Stimulated activated naive CD8-positive, alpha-beta T cell treated with anti-CD3 and anti-CD28 coated beads, Interleukin-15, Interleukin-2, amounts not matched to agents 100 ng/mL and 50 ng/mL, for 24 hours (primary cell): Measurements from ENCODE around the gene MRPS34.
A peak's percentile ranks its signal among the peaks of the same experiment; 100 is the strongest.

Experiments
- H3K27ac Mint-ChIP-seq: one replicate; pipeline ENCODE4 v1.8.0; 2021; ENCODE audit warnings: mild to moderate bottlenecking, mixed read lengths
- H3K27me3 Mint-ChIP-seq: one replicate; pipeline ENCODE4 v1.8.0; 2021; ENCODE audit warnings: mixed read lengths
- H3K36me3 Mint-ChIP-seq: one replicate; pipeline ENCODE4 v1.8.0; 2021; ENCODE audit warnings: low read depth, mixed read lengths
- H3K4me1 Mint-ChIP-seq: one replicate; pipeline ENCODE4 v1.8.0; 2021; ENCODE audit warnings: low read depth, mixed read lengths
- H3K4me3 Mint-ChIP-seq: one replicate; pipeline ENCODE4 v1.8.0; 2021; ENCODE audit warnings: mild to moderate bottlenecking, mixed read lengths
- H3K9me3 Mint-ChIP-seq: one replicate; pipeline ENCODE4 v1.8.0; 2021; ENCODE audit warnings: mixed read lengths

Gene MRPS34

GRCh38 chr16:1790261-1790610 is 17.3 kb upstream of the MRPS34 start:
- Mint-ChIP-seq H3K4me3 (no peak overlapping the region), H3K27me3 (no peaks in the 10 kb centered on the region), H3K4me1 (peaks cover 2% of the 10 kb centered on the region), H3K27ac (no peak overlapping the region), H3K9me3 (no peaks in the 10 kb centered on the region), H3K36me3 (peaks cover 5% of the 10 kb centered on the region)

GRCh38 chr16:1789643-1790045 is 16.7 kb upstream of the MRPS34 start:
- Mint-ChIP-seq H3K27me3 (no peaks in the 10 kb centered on the region), H3K27ac (no peak overlapping the region), H3K4me1 (peaks cover 6% of the 10 kb centered on the region), H3K9me3 (no peaks in the 10 kb centered on the region), H3K4me3 (no peak overlapping the region), H3K36me3 (peaks cover 5% of the 10 kb centered on the region)

DNA sequence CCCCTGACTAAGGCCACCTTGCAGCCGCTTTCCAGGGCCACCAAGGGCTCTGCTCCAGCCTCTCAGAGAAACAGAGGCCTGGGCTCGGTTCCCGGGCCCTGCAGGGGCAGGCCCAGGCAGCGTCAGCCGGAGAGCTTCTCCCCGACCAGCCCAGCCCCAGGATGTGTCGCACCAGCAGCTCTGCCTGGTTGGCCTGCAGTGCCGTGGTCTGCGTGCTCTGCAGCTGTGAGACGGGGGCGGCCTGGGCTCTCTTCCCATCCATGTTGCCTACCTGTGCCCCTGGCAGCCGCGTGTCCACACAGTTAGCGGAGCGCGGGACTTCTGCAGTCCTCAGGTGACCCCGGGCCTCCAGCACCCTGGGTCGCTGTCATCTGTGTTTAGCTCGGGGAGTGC is 15.8 kb upstream of the MRPS34 start:
- no peak overlapping the region for H3K27ac Mint-ChIP-seq
- no peaks in the 10 kb centered on the region for H3K9me3 Mint-ChIP-seq
- H3K27me3 Mint-ChIP-seq: no peaks in the 10 kb centered on the region
- H3K36me3 Mint-ChIP-seq: peaks cover 5% of the 10 kb centered on the region
- no peak overlapping the region for H3K4me3 Mint-ChIP-seq
- H3K4me1 Mint-ChIP-seq: peaks cover 11% of the 10 kb centered on the region

DNA sequence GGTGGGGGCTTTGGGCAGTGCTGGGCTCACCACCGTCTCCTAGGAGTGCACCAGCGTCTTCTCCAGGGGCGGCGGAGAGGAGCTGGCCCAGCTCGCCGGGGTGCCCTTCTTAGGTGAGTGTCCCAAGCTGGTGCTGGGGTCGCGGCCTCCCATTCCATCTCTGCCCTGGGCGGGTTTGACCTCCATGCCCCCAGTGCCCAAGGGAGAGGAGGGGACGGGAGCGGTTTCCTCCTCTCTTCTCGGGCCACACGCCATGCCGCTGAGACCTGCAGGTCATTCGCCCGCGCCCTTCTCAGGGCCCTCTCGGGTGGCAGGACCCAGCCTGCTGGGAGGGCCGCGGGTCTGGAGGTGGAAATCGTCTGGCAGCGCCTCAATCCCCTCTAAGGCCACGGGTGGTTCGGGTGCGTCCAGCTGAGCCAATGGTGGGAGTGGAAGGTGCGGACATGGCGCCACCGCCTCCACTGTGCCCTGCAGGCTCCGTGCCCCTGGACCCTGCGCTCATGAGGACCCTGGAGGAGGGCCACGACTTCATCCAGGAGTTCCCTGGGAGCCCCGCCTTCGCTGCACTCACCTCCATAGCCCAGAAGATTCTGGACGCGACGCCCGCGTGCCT is 15.3 kb upstream of the MRPS34 start:
- H3K4me1 Mint-ChIP-seq: peaks cover 14% of the 10 kb centered on the region
- H3K27ac Mint-ChIP-seq: no peak overlapping the region
- no peaks in the 10 kb centered on the region for H3K9me3 Mint-ChIP-seq
- H3K36me3 Mint-ChIP-seq: peaks cover 5% of the 10 kb centered on the region
- H3K4me3 Mint-ChIP-seq: no peak overlapping the region
- H3K27me3 Mint-ChIP-seq: no peaks in the 10 kb centered on the region

- Mint-ChIP-seq H3K36me3 (peaks cover 5% of the 10 kb centered on the region), H3K4me3 (no peak overlapping the region), H3K27ac (no peak overlapping the region), H3K27me3 (no peaks in the 10 kb centered on the region), H3K4me1 (peaks cover 15% of the 10 kb centered on the region), H3K9me3 (no peaks in the 10 kb centered on the region)
Observed at GRCh38 chr16:1787322-1788094, 14.6 kb upstream of the MRPS34 start.

DNA sequence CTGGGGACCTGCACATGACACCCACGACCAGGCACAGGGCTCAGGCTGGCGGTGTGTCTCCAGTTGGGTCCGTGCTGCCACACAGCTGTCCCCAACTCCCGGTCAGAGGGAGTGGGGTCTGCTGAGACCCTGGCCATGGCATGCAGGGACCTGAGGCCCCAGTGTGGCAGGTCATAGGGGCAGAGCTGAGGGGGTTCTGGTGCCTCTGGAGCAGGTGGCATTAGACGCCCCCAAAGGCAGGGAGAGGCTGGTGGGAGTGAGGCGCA is 14.1 kb upstream of the MRPS34 start:
- H3K4me3 Mint-ChIP-seq: no peak overlapping the region
- H3K36me3 Mint-ChIP-seq: peaks cover 5% of the 10 kb centered on the region
- no peaks in the 10 kb centered on the region for H3K9me3 Mint-ChIP-seq

GRCh38 chr16:1786242-1787055 is 13.5 kb upstream of the MRPS34 start:
- H3K4me3 Mint-ChIP-seq: no peak overlapping the region
- H3K9me3 Mint-ChIP-seq: no peaks in the 10 kb centered on the region
- peaks cover 20% of the 10 kb centered on the region for H3K4me1 Mint-ChIP-seq
- H3K27ac Mint-ChIP-seq: no peak overlapping the region
- H3K36me3 Mint-ChIP-seq: peaks cover 5% of the 10 kb centered on the region
- no peaks in the 10 kb centered on the region for H3K27me3 Mint-ChIP-seq

More for the DNA sequence above, 14.1 kb upstream of the MRPS34 start:
- peaks cover 15% of the 10 kb centered on the region for H3K4me1 Mint-ChIP-seq
- no peak overlapping the region for H3K27ac Mint-ChIP-seq
- no peaks in the 10 kb centered on the region for H3K27me3 Mint-ChIP-seq

GRCh38 chr16:1785846-1786170 is 12.9 kb upstream of the MRPS34 start:
- Mint-ChIP-seq H3K27ac (no peak overlapping the region), H3K4me3 (no peak overlapping the region), H3K36me3 (peaks cover 5% of the 10 kb centered on the region), H3K4me1 (peaks cover 26% of the 10 kb centered on the region), H3K9me3 (no peaks in the 10 kb centered on the region), H3K27me3 (no peaks in the 10 kb centered on the region)

DNA sequence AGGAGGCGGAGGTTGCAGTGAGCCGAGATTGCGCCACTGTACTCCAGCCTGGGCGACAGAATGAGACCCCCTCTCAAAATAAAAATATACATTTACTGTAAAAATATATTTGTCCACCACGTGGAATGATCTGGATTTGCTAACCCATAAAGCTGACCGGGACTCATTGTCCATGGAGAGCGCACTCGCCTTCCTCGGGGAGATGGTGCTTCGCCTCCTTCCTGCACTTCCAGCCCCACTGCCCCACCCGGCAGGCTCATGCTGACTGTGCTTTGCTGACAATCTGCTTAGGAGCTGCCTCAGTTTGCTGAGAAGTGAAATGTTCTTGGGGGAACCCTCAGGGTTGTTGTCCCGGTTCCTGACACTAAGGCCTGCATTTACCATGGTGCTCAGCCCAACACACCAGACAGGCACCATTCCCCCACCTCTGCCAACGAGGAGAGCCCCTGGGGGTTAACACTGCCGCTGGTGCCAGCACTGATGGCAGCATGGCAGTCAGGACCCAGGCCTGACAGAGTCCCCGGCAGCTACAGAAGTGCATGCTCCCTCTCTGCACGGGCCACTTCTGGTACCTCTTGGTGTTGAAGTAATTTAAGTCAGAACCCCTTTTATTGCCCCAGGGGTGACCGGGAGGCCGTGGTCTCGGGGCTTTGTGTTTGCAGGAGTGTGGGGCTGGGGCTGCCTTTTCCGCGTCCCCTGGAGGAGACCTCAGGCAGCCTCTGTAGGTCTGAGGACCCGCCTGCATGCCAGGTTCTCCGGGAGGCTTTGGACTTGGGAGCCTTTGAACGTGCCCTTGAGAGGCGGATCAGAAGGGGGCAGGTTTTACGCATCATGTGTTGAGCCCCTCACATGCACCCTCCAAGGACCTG is 12.3 kb upstream of the MRPS34 start:
- peak overlapping the region; percentile 45 for H3K4me3 Mint-ChIP-seq
- no peaks in the 10 kb centered on the region for H3K27me3 Mint-ChIP-seq
- H3K4me1 Mint-ChIP-seq: peaks cover 26% of the 10 kb centered on the region
- H3K36me3 Mint-ChIP-seq: peaks cover 5% of the 10 kb centered on the region
- H3K9me3 Mint-ChIP-seq: no peaks in the 10 kb centered on the region
- H3K27ac Mint-ChIP-seq: no peak overlapping the region

GRCh38 chr16:1782408-1783264 is 9.7 kb upstream of the MRPS34 start, which contains the start of the genes NUBP2 and SPSB3:
TSS of gene NUBP2 (plus strand) at chr16:1782960. CDS start at chr16:1783021, 61 bp downstream.
TSS of gene SPSB3 (minus strand) at chr16:1782571. CDS start at chr16:1781483, 1,088 bp downstream.
- Mint-ChIP-seq H3K4me3 (peak within 1 kb of the TSS; percentile 96), H3K27ac (peak within 1 kb of the TSS; percentile 86), H3K9me3 (no peaks in the 10 kb centered on the region), H3K36me3 (no peaks in the 10 kb centered on the region), H3K27me3 (no peaks in the 10 kb centered on the region), H3K4me1 (peaks cover 26% of the 10 kb centered on the region)

- Mint-ChIP-seq H3K27me3 (no peaks in the 10 kb centered on the region), H3K9me3 (no peaks in the 10 kb centered on the region), H3K36me3 (no peaks in the 10 kb centered on the region), H3K27ac (peak overlapping the region; percentile 63), H3K4me3 (peak overlapping the region; percentile 84), H3K4me1 (peaks cover 26% of the 10 kb centered on the region)
Observed at GRCh38 chr16:1781758-1782407, 8.9 kb upstream of the MRPS34 start.

DNA sequence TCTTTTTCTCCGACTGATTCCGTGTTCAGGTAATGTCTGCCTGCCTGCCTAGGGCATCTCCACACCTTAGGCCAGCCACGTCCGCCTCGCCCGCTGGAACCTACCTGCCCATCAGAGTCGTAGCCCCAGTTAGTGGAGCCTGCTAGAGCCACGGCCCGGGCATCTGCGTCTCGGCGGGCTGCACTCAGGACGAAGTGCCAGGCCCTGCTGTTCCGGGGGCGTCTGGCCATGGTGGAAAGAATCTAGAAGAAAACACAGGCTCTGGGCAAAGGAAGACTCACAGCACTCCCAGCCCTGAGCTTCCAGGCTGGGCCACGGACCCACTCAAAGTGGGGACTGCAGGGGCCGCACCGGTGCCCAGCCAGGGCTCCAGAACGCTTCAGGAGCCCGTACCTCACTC is 8.3 kb upstream of the MRPS34 start:
- Mint-ChIP-seq H3K9me3 (no peaks in the 10 kb centered on the region), H3K36me3 (no peaks in the 10 kb centered on the region), H3K4me1 (peaks cover 26% of the 10 kb centered on the region), H3K27me3 (no peaks in the 10 kb centered on the region), H3K4me3 (peak overlapping the region; percentile 84), H3K27ac (peak overlapping the region; percentile 63)

GRCh38 chr16:1780677-1781072 is 7.7 kb upstream of the MRPS34 start:
- Mint-ChIP-seq H3K36me3 (no peaks in the 10 kb centered on the region), H3K4me3 (peak overlapping the region; percentile 84), H3K27ac (no peak overlapping the region), H3K27me3 (no peaks in the 10 kb centered on the region), H3K4me1 (peaks cover 26% of the 10 kb centered on the region), H3K9me3 (no peaks in the 10 kb centered on the region)
